BJ (cell line): ENCODE measurements around the gene CC2D2B. TPM values are rescaled to one million over a fixed set of nuclear protein-coding genes. Genes with fewer than 3 reads are reported as not detected.
A peak's percentile ranks its signal among the peaks of the same experiment; 100 is the strongest.

Experiments used
- CTCF ChIA-PET: fragments of 350-600 bp; formaldehyde crosslinking; extraction: SDS; loops from one replicate; lab custom pipeline; 2021; ENCODE audit warnings: antibody characterized with exemption, inconsistent platforms; lab: Yijun Ruan, JAX
- POLR2A ChIA-PET: fragments of 300-600 bp; sonication (Branson Sonifier 250); formaldehyde crosslinking; extraction: SDS; loops from one replicate; lab custom pipeline; 2021; ENCODE audit warnings: antibody characterized with exemption; lab: Charles Lee
- DNase-seq: peaks from one replicate; pipeline ENCODE4 v3.0.0-alpha.2; 2011; ENCODE audit warnings: low read depth
- H3K27me3 ChIP-seq: 2 replicates; pipeline ENCODE4 v1.6.0; 2011; ENCODE audit warnings: low read length; ENCODE audit not compliant: control insufficient read depth, insufficient read depth
- H3K36me3 ChIP-seq: 2 replicates; pipeline ENCODE4 v1.5.1; 2011; ENCODE audit warnings: low read length; ENCODE audit not compliant: control insufficient read depth, insufficient read depth
- H3K4me3 ChIP-seq: 2 replicates; pipeline ENCODE4 v1.5.1; 2011; ENCODE audit warnings: low read depth, mild to moderate bottlenecking, control low read depth, low read length
- polyA plus RNA-seq: library from polyadenylated mRNA; depleted of rRNA; stranded (reverse); fragments of >200 nt; gene quantifications from 2 replicates; pipeline ENCODE4 v1.2.3, GENCODE V29; 2011
- TF ChIP-seq, protein P1 (sequence below): IDR thresholded peaks from 2 replicates; pipeline ENCODE4 v1.5.1; 2011; ENCODE audit warnings: low read depth, mild to moderate bottlenecking, control low read depth, inconsistent platforms, low read length, moderate library complexity; ENCODE audit not compliant: insufficient read depth

Gene CC2D2B
- polyA plus RNA-seq, 1 experiment: not detected

- TF ChIP-seq, protein P1, sequence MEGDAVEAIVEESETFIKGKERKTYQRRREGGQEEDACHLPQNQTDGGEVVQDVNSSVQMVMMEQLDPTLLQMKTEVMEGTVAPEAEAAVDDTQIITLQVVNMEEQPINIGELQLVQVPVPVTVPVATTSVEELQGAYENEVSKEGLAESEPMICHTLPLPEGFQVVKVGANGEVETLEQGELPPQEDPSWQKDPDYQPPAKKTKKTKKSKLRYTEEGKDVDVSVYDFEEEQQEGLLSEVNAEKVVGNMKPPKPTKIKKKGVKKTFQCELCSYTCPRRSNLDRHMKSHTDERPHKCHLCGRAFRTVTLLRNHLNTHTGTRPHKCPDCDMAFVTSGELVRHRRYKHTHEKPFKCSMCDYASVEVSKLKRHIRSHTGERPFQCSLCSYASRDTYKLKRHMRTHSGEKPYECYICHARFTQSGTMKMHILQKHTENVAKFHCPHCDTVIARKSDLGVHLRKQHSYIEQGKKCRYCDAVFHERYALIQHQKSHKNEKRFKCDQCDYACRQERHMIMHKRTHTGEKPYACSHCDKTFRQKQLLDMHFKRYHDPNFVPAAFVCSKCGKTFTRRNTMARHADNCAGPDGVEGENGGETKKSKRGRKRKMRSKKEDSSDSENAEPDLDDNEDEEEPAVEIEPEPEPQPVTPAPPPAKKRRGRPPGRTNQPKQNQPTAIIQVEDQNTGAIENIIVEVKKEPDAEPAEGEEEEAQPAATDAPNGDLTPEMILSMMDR: no peak
- no peaks in the 10 kb centered on the region for H3K27me3 ChIP-seq
- ChIA-PET CTCF (no interaction called here), POLR2A (no interaction called here)
- H3K36me3 ChIP-seq: no peaks in the 10 kb centered on the region
- no peak overlapping the region for H3K4me3 ChIP-seq
- no peak for DNase-seq
These were observed 90.5 kb downstream of the CC2D2B start for GRCh38 chr10:95998255-95998784.

GRCh38 chr10:96013956-96014355 is 106.2 kb downstream of the CC2D2B start:
- CTCF ChIA-PET: interaction anchor here (1.5 to 5.9 kb wide), 3 partner anchors 13 to 321 kb away, joined by 4 to 48 read pairs (median 20); no protein-coding TSS in a partner anchor

GRCh38 chr10:96014473-96015102 is 106.8 kb downstream of the CC2D2B start:
- ChIA-PET POLR2A (no interaction called here), CTCF (interaction anchor here (5.0 to 5.9 kb wide), 3 partner anchors 12 to 324 kb away, joined by 20 to 48 read pairs (median 43); no protein-coding TSS in a partner anchor)
- TF ChIP-seq, protein P1: no peak
- Histone ChIP-seq H3K36me3 (no peaks in the 10 kb centered on the region), H3K4me3 (no peak overlapping the region), H3K27me3 (no peaks in the 10 kb centered on the region)
- no peak for DNase-seq

More at GRCh38 chr10:96013956-96014355, 106.2 kb downstream of the CC2D2B start:
- TF ChIP-seq, protein P1: no peak
- POLR2A ChIA-PET: no interaction called here
- no peak overlapping the region for H3K4me3 ChIP-seq
- DNase-seq: no peak
- H3K27me3 ChIP-seq: no peaks in the 10 kb centered on the region
- no peaks in the 10 kb centered on the region for H3K36me3 ChIP-seq

DNA sequence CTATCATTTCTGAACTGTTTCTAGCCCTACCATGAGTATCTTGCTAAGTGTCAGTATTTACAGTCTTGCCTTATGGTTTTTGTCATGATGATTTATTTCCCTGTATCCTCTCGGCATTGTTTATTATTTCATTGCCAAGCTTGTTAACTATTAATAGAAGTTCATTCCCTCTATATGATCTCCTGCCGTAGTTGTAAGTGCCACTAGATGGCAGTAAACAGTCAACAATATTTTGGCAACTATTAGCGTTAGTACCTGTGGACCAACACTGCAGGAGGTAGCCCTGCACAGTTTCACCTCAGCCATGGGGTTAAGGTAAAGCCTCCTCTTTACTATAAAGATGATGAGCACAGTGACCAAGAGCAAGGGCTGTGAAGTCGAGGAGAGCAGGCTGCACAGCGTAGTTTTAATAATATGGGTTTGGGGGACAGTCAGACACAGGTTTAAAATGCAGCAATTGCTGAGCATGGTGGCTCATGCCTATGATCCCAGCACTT is 109.5 kb downstream of the CC2D2B start:
- TF ChIP-seq, protein P1: peak; percentile 78
- Histone ChIP-seq H3K36me3 (no peaks in the 10 kb centered on the region), H3K27me3 (no peaks in the 10 kb centered on the region), H3K4me3 (no peak overlapping the region)
- ChIA-PET POLR2A (no interaction called here), CTCF (interaction anchor here (0.6 to 5.9 kb wide), 31 partner anchors 9 to 351 kb away, joined by 3 to 48 read pairs (median 4); partner anchors contain the start of gene CCNJ)
- DNase-seq: peak; percentile 9

- TF ChIP-seq, protein P1: no peak
- Histone ChIP-seq H3K4me3 (no peak overlapping the region), H3K36me3 (no peaks in the 10 kb centered on the region), H3K27me3 (no peaks in the 10 kb centered on the region)
- ChIA-PET CTCF (interaction anchor here (1.1 kb wide), 1 partner anchor 313 kb away, joined by 3 read pairs; no protein-coding TSS in a partner anchor), POLR2A (no interaction called here)
- no peak for DNase-seq
These were observed 113.6 kb downstream of the CC2D2B start for GRCh38 chr10:96021332-96021731.
